NT2/D1 (cell line): Measurements from ENCODE around the gene UNC5B.

Experiments used
- SUZ12 ChIP-seq: IDR thresholded peaks from 2 replicates; pipeline ENCODE4 v1.6.1; 2011; ENCODE audit not compliant: insufficient read length, insufficient read depth; ENCODE audit errors: extremely low read depth
- YY1 ChIP-seq: IDR thresholded peaks from 2 replicates; pipeline ENCODE4 v1.6.1; 2011; ENCODE audit not compliant: insufficient read length, insufficient read depth
- ZNF274 ChIP-seq: IDR thresholded peaks from 2 replicates; pipeline ENCODE4 v1.6.1; 2011; ENCODE audit warnings: mild to moderate bottlenecking, low read depth, low read length

DNA sequence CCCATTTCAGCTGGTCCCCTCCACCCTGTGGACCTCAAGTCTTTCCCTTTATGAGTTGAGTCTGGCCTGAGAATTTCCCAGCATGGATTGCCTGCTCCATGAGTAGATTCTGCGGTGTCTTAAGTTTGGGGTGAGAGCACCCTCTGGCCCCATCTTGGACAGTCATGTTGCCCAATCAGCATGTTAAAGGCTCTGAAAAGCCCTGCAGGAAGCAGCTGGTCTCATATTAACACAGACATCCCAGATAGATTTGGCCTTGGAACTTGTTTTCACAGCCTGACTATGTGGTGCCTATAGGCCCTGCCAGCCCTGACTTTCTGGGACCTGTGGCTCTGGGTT is 91.2 kb downstream of the UNC5B start:
- TF ChIP-seq YY1 (no peak), SUZ12 (no peak), ZNF274 (no peak)
